ENCODE data around the gene STX18. TPM values are rescaled to one million over a fixed set of nuclear protein-coding genes. Genes with fewer than 3 reads are reported as not detected.

The STX18 gene
- total RNA-seq, 1 experiment from 2014 or later, result 36.5 TPM

- Mint-ChIP-seq H3K4me3 (ENCODE audit: unreplicated experiment) (no peak overlapping the region), H3K27me3 (ENCODE audit: insufficient read depth, unreplicated experiment) (peaks cover 21% of the 10 kb centered on the region), H3K27ac (ENCODE audit: unreplicated experiment) (no peak overlapping the region), H3K9me3 (ENCODE audit: unreplicated experiment) (no peaks in the 10 kb centered on the region), H3K4me1 (ENCODE audit: low read depth, unreplicated experiment) (no peaks in the 10 kb centered on the region), H3K36me3 (ENCODE audit: insufficient read depth, unreplicated experiment) (peaks cover 4% of the 10 kb centered on the region)
- no peaks in the 10 kb centered on the region; the same call in 1 of the 2 replicates for H3K27me3 ChIP-seq (replicated peaks; ENCODE audit: control insufficient read depth, insufficient read depth, low read length)
- no peaks in the 10 kb centered on the region for H3K9me3 ChIP-seq
- H3K4me1 ChIP-seq, result peaks cover 14% of the 10 kb centered on the region; the same call in 1 of the 2 replicates
- ChIA-PET POLR2A (no interaction called here), CTCF (no interaction called here)
- no peak overlapping the region for H3K4me3 ChIP-seq (ENCODE audit: low read depth, low read length)
- no TSS peak for BruUV-seq (replicated peaks)
- no peaks in the 10 kb centered on the region for H3K36me3 ChIP-seq (ENCODE audit: control insufficient read depth, insufficient read depth, low read length)
- TF ChIP-seq, protein P1, sequence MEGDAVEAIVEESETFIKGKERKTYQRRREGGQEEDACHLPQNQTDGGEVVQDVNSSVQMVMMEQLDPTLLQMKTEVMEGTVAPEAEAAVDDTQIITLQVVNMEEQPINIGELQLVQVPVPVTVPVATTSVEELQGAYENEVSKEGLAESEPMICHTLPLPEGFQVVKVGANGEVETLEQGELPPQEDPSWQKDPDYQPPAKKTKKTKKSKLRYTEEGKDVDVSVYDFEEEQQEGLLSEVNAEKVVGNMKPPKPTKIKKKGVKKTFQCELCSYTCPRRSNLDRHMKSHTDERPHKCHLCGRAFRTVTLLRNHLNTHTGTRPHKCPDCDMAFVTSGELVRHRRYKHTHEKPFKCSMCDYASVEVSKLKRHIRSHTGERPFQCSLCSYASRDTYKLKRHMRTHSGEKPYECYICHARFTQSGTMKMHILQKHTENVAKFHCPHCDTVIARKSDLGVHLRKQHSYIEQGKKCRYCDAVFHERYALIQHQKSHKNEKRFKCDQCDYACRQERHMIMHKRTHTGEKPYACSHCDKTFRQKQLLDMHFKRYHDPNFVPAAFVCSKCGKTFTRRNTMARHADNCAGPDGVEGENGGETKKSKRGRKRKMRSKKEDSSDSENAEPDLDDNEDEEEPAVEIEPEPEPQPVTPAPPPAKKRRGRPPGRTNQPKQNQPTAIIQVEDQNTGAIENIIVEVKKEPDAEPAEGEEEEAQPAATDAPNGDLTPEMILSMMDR (IDR thresholded peaks at IDR 0.05; ENCODE audit: insufficient read depth in 1 of 2, low read depth in 1 of 2, low read length in 1 of 2, severe bottlenecking in 1 of 2, unreplicated experiment in 1 of 2), result no peak
- no peak for DNase-seq
- intact Hi-C loops (cut with micrococcal nuclease; ENCODE audit: unreplicated experiment), result no loop called here
Observed at GRCh38 chr4:4390046-4390445, 151.8 kb downstream of the STX18 start.

- no peak overlapping the region for H3K4me3 ChIP-seq (ENCODE audit: low read depth, low read length)
- peaks cover 14% of the 10 kb centered on the region; the same call in 1 of the 2 replicates for H3K4me1 ChIP-seq
- no peaks in the 10 kb centered on the region for H3K36me3 ChIP-seq (ENCODE audit: control insufficient read depth, insufficient read depth, low read length)
- no TSS peak for BruUV-seq (replicated peaks)
- H3K9me3 ChIP-seq, result no peaks in the 10 kb centered on the region
- Mint-ChIP-seq H3K27me3 (ENCODE audit: insufficient read depth, unreplicated experiment) (peaks cover 25% of the 10 kb centered on the region), H3K4me1 (ENCODE audit: low read depth, unreplicated experiment) (no peaks in the 10 kb centered on the region), H3K27ac (ENCODE audit: unreplicated experiment) (no peak overlapping the region), H3K4me3 (ENCODE audit: unreplicated experiment) (no peak overlapping the region), H3K9me3 (ENCODE audit: unreplicated experiment) (no peaks in the 10 kb centered on the region), H3K36me3 (ENCODE audit: insufficient read depth, unreplicated experiment) (peaks cover 4% of the 10 kb centered on the region)
- TF ChIP-seq, protein P1 (IDR thresholded peaks at IDR 0.05; ENCODE audit: insufficient read depth in 1 of 2, low read depth in 1 of 2, low read length in 1 of 2, severe bottlenecking in 1 of 2, unreplicated experiment in 1 of 2), result no peak
- H3K27me3 ChIP-seq (replicated peaks; ENCODE audit: control insufficient read depth, insufficient read depth, low read length), result no peaks in the 10 kb centered on the region; the same call in 1 of the 2 replicates
- POLR2A ChIA-PET, result no interaction called here
- CTCF ChIA-PET, result no interaction called here
- DNase-seq, result no peak
- intact Hi-C loops (cut with micrococcal nuclease; ENCODE audit: unreplicated experiment), result no loop called here
Observed at GRCh38 chr4:4388836-4389575, 152.8 kb downstream of the STX18 start.

GRCh38 chr4:4388311-4388790 is 153.5 kb downstream of the STX18 start:
- Histone ChIP-seq H3K4me1 (peaks cover 14% of the 10 kb centered on the region; the same call in 1 of the 2 replicates), H3K27me3 (replicated peaks; ENCODE audit: control insufficient read depth, insufficient read depth, low read length) (no peaks in the 10 kb centered on the region; the same call in 1 of the 2 replicates), H3K36me3 (ENCODE audit: control insufficient read depth, insufficient read depth, low read length) (no peaks in the 10 kb centered on the region), H3K4me3 (ENCODE audit: low read depth, low read length) (no peak overlapping the region), H3K9me3 (no peaks in the 10 kb centered on the region)
- ChIA-PET CTCF (no interaction called here), POLR2A (no interaction called here)
- peak overlapping the region; percentile 60 for H3K4me3 Mint-ChIP-seq (ENCODE audit: unreplicated experiment)
- H3K9me3 Mint-ChIP-seq (ENCODE audit: unreplicated experiment), result no peaks in the 10 kb centered on the region
- no TSS peak for BruUV-seq (replicated peaks)
- H3K4me1 Mint-ChIP-seq (ENCODE audit: low read depth, unreplicated experiment), result no peaks in the 10 kb centered on the region
- no peak for DNase-seq
- H3K36me3 Mint-ChIP-seq (ENCODE audit: insufficient read depth, unreplicated experiment), result peaks cover 4% of the 10 kb centered on the region
- TF ChIP-seq, protein P1 (IDR thresholded peaks at IDR 0.05; ENCODE audit: insufficient read depth in 1 of 2, low read depth in 1 of 2, low read length in 1 of 2, severe bottlenecking in 1 of 2, unreplicated experiment in 1 of 2), result no peak
- peaks cover 23% of the 10 kb centered on the region for H3K27me3 Mint-ChIP-seq (ENCODE audit: insufficient read depth, unreplicated experiment)
- intact Hi-C loops (cut with micrococcal nuclease; ENCODE audit: unreplicated experiment), result no loop called here
- H3K27ac Mint-ChIP-seq (ENCODE audit: unreplicated experiment), result no peak overlapping the region
